H1 (cell line): Measurements from ENCODE around the gene SYN1. TPM values are rescaled to one million over a fixed set of nuclear protein-coding genes. Genes with fewer than 3 reads are reported as not detected.

Source experiments
- CTCF ChIA-PET: fragments of 300-600 bp; sonication (Branson Sonifier 250); formaldehyde crosslinking; loops from one replicate; lab custom pipeline; 2021; ENCODE audit not compliant: partially characterized antibody; lab: Charles Lee
- POLR2A ChIA-PET: fragments of 300-600 bp; sonication (Branson Sonifier 250); formaldehyde crosslinking; loops from one replicate; lab custom pipeline; 2021; ENCODE audit warnings: inconsistent platforms; ENCODE audit not compliant: partially characterized antibody; lab: Charles Lee
- DNase-seq, 2 experiments: peaks; one replicate each; pipeline versions ENCODE4 v3.0.0 to v3.0.0-alpha.2; 2010 to 2022; ENCODE audit warnings: low spot score in 2 of 2, low read depth in 1 of 2, mixed read lengths in 1 of 2
- FAIRE-seq: peaks from 2 replicates; lab custom pipeline; 2011; peaks lifted over from hg19 to GRCh38; lab: Jason Lieb, UNC
- H2AFZ ChIP-seq: 2 replicates; pipeline ENCODE4 v1.8.1; 2012; ENCODE audit warnings: low read length, inconsistent platforms
- H2AK5ac ChIP-seq: 2 replicates; pipeline ENCODE4 v1.6.1; 2013; ENCODE audit warnings: low read depth, low read length
- H2BK120ac ChIP-seq: replicated peaks from 2 replicates; pipeline ENCODE3; 2013; ENCODE audit warnings: low read depth, low read length, inconsistent platforms
- H2BK12ac ChIP-seq: 2 replicates; pipeline ENCODE4 v1.6.1; 2013; ENCODE audit warnings: low read depth, low read length
- H2BK15ac ChIP-seq: 2 replicates; pipeline ENCODE4 v1.6.1; 2013; ENCODE audit warnings: low read length
- H2BK20ac ChIP-seq: 2 replicates; pipeline ENCODE4 v1.6.1; 2013; ENCODE audit warnings: low read length
- H2BK5ac ChIP-seq: 2 replicates; pipeline ENCODE4 v1.6.1; 2013; ENCODE audit warnings: low read depth, low read length
- H3K14ac ChIP-seq: 2 replicates; pipeline ENCODE4 v1.6.1; 2013; ENCODE audit warnings: inconsistent platforms; ENCODE audit not compliant: insufficient read length
- H3K18ac ChIP-seq: 2 replicates; pipeline ENCODE4 v1.6.1; 2013; ENCODE audit warnings: low read length; ENCODE audit errors: extremely low read depth
- H3K23ac ChIP-seq: 2 replicates; pipeline ENCODE4 v1.6.1; 2013; ENCODE audit warnings: inconsistent platforms; ENCODE audit not compliant: insufficient read length
- H3K23me2 ChIP-seq: 2 replicates; pipeline ENCODE4 v1.6.1; 2013; ENCODE audit warnings: low read depth, low read length
- H3K27ac ChIP-seq: 2 replicates; pipeline ENCODE4 v1.6.1; 2011; ENCODE audit warnings: low read depth, low read length, inconsistent platforms
- H3K27me3 ChIP-seq, 4 experiments: replicated peaks in 1 of 4; 1 replicate in 1 of 4; 2 replicates in 3 of 4; pipeline versions ENCODE4 v1.6.1 to v1.8.1; 2011 to 2013; ENCODE audit warnings: low read length in 3 of 4, mild to moderate bottlenecking in 3 of 4, inconsistent platforms in 2 of 4, mixed read lengths in 2 of 4, moderate library complexity in 1 of 4; ENCODE audit not compliant: control insufficient read depth in 3 of 4, insufficient read depth in 3 of 4; ENCODE audit errors: extremely low read depth in 1 of 4
- H3K36me3 ChIP-seq, 4 experiments: 2 replicates each; pipeline versions ENCODE4 v1.6.1 to v1.8.1; 2011 to 2013; ENCODE audit warnings: mild to moderate bottlenecking in 4 of 4, low read length in 3 of 4, moderate library complexity in 2 of 4, control low read depth in 1 of 4, inconsistent platforms in 1 of 4; ENCODE audit not compliant: insufficient read depth in 4 of 4, control insufficient read depth in 2 of 4
- H3K4ac ChIP-seq: replicated peaks from 2 replicates; pipeline ENCODE3; 2013; ENCODE audit warnings: low read length, low read depth, mixed read lengths, inconsistent platforms; ENCODE audit not compliant: insufficient read length
- H3K4me1 ChIP-seq, 4 experiments: replicated peaks in 1 of 4; 1 replicate in 1 of 4; 2 replicates in 3 of 4; pipeline versions ENCODE4 v1.6.1 to v1.8.1; 2011 to 2013; ENCODE audit warnings: low read length in 3 of 4, inconsistent platforms in 2 of 4, mixed read lengths in 1 of 4; ENCODE audit not compliant: insufficient read depth in 4 of 4, control insufficient read depth in 3 of 4
- H3K4me2 ChIP-seq, 2 experiments: 2 replicates each; pipeline versions ENCODE4 v1.6.1 to v1.8.1; 2011 to 2013; ENCODE audit warnings: low read depth in 2 of 2, low read length in 2 of 2, control low read depth in 1 of 2, inconsistent platforms in 1 of 2, mild to moderate bottlenecking in 1 of 2; ENCODE audit not compliant: insufficient read depth in 1 of 2
- H3K4me3 ChIP-seq, 4 experiments: fragments of 200-600, 300-600 bp in 1 of 4; sonication (generic), shearing (Covaris generic), sonication (Bioruptor Twin) in 1 of 4; 2 replicates each; pipeline versions ENCODE4 v1.5.1 to v1.8.1; 2011 to 2016; ENCODE audit warnings: low read length in 4 of 4, low read depth in 3 of 4, control low read depth in 2 of 4, inconsistent platforms in 2 of 4, mild to moderate bottlenecking in 2 of 4, mixed read lengths in 1 of 4, moderate library complexity in 1 of 4; ENCODE audit not compliant: insufficient read depth in 2 of 4; ENCODE audit errors: extremely low read depth in 1 of 4
- H3K56ac ChIP-seq: replicated peaks from 2 replicates; pipeline ENCODE3; 2013; ENCODE audit warnings: low read depth, mild to moderate bottlenecking, mixed read lengths, low read length, inconsistent platforms; ENCODE audit not compliant: insufficient read length
- H3K79me1 ChIP-seq: 2 replicates; pipeline ENCODE4 v1.6.1; 2013; ENCODE audit warnings: low read depth, low read length, control low read depth
- H3K79me2 ChIP-seq, 2 experiments: 2 replicates each; pipeline versions ENCODE4 v1.6.1 to v1.8.1; 2012 to 2013; ENCODE audit warnings: low read length in 2 of 2, mild to moderate bottlenecking in 2 of 2, inconsistent platforms in 1 of 2; ENCODE audit not compliant: insufficient read depth in 2 of 2, control insufficient read depth in 1 of 2
- H3K9ac ChIP-seq, 4 experiments: replicated peaks in 1 of 4; 1 replicate in 1 of 4; 2 replicates in 3 of 4; pipeline versions ENCODE4 v1.6.1 to v1.8.1; 2011 to 2013; ENCODE audit warnings: low read depth in 3 of 4, low read length in 3 of 4, control low read depth in 2 of 4, mild to moderate bottlenecking in 2 of 4, moderate library complexity in 2 of 4, inconsistent platforms in 1 of 4; ENCODE audit errors: extremely low read depth in 1 of 4
- H3K9me3 ChIP-seq, 2 experiments: 2 replicates each; pipeline versions ENCODE4 v1.6.1 to v1.8.1; 2012 to 2013; ENCODE audit warnings: mild to moderate bottlenecking in 2 of 2, moderate library complexity in 2 of 2, control low read depth in 1 of 2, inconsistent platforms in 1 of 2, low read depth in 1 of 2, low read length in 1 of 2, mixed read lengths in 1 of 2; ENCODE audit not compliant: insufficient read depth in 2 of 2
- H4K20me1 ChIP-seq, 2 experiments: replicated peaks in 1 of 2; 2 replicates each; pipeline versions ENCODE3 to v1.8.1; 2011 to 2013; ENCODE audit warnings: inconsistent platforms in 2 of 2, low read length in 2 of 2, mild to moderate bottlenecking in 1 of 2; ENCODE audit not compliant: insufficient read depth in 2 of 2, control insufficient read depth in 1 of 2
- H4K5ac ChIP-seq: 2 replicates; pipeline ENCODE4 v1.6.1; 2013; ENCODE audit warnings: low read length, low read depth, mixed read lengths, inconsistent platforms; ENCODE audit not compliant: insufficient read length
- H4K8ac ChIP-seq: 2 replicates; pipeline ENCODE4 v1.8.0; 2013; ENCODE audit warnings: mild to moderate bottlenecking, moderate library complexity, low read length, inconsistent platforms; ENCODE audit not compliant: insufficient read depth; ENCODE audit errors: extremely low read depth
- H4K91ac ChIP-seq: replicated peaks from 2 replicates; pipeline ENCODE3; 2013; ENCODE audit warnings: low read length, mixed read lengths, inconsistent platforms; ENCODE audit not compliant: insufficient read length
- ATF3 ChIP-seq: IDR thresholded peaks from 2 replicates; pipeline ENCODE4 v1.6.1; 2011; ENCODE audit warnings: low read depth, mild to moderate bottlenecking, low read length; ENCODE audit not compliant: insufficient read depth
- SIX5 ChIP-seq: IDR thresholded peaks from 2 replicates; pipeline ENCODE4 v1.6.1; 2011; ENCODE audit warnings: mild to moderate bottlenecking, low read depth, low read length
- TAF7 ChIP-seq: optimal IDR thresholded peaks from 2 replicates; pipeline ENCODE3; 2011; ENCODE audit warnings: low read depth, mild to moderate bottlenecking, inconsistent platforms, low read length, moderate library complexity, borderline replicate concordance
- WGBS, 2 experiments: shearing (Covaris generic) in 1 of 2; methylation state at CpG; one replicate each; pipeline versions ENCODE4 v1.1.6 to v1.1.7; 2013 to 2015; ENCODE audit warnings: low lambda C conversion rate in 2 of 2, mixed read lengths in 2 of 2, inconsistent platforms in 1 of 2, low coverage in 1 of 2, missing lambda C conversion rate in 1 of 2; ENCODE audit not compliant: insufficient replicate concordance in 2 of 2, insufficient coverage in 1 of 2, insufficient read length in 1 of 2; ENCODE audit errors: extremely low coverage in 1 of 2, missing lambda C conversion rate in 1 of 2; 5-methylcytosine and 5-hydroxymethylcytosine counted together
- polyA plus RNA-seq, 7 experiments: library from polyadenylated mRNA; depleted of rRNA in 3 of 7; stranded (reverse) in 5 of 7; unstranded in 2 of 7; fragments of >200 nt in 5 of 7; fragments of 200-250 nt in 2 of 7; gene quantifications; 1 replicate in 5 of 7; 2 replicates in 1 of 7; 4 replicates in 1 of 7; pipeline versions ENCODE4 v1.2.1 to v1.2.3, GENCODE V29; 2011 to 2013; ENCODE audit warnings: missing spikeins in 2 of 7, mixed read lengths in 2 of 7
- total RNA-seq: library from RNA; stranded (reverse); fragmentation: NEBNext Ultra II Directional; extraction: Animal tissue kit (Norgen Biotek cat#: 25700); gene quantifications from 2 replicates; pipeline ENCODE4 v1.2.1, GENCODE V29; 2021

Gene SYN1
- total and polyA plus RNA-seq, 2 of the 8 experiments (the other 6 are each of a cell fraction or from before 2014, with no cell fraction given) = 2.1 to 14.1 TPM

- no peak overlapping the region for H2BK20ac ChIP-seq
- no peaks in the 10 kb centered on the region for H3K23me2 ChIP-seq
- no peak overlapping the region for H3K14ac ChIP-seq
- H3K36me3 ChIP-seq = no peaks in the 10 kb centered on the region
- no peak overlapping the region for H4K5ac ChIP-seq
- H3K4me2 ChIP-seq = no peak overlapping the region
- no peak overlapping the region for H3K18ac ChIP-seq
- no peak overlapping the region for H4K8ac ChIP-seq
- FAIRE-seq (no peak), DNase-seq (no peak)
- H4K20me1 ChIP-seq = no peaks in the 10 kb centered on the region
- no peak overlapping the region for H3K4ac ChIP-seq
- ChIA-PET CTCF (no interaction called here), POLR2A (interaction anchor here (0.6 to 1.2 kb wide), 2 partner anchors 11 to 56 kb away, joined by 3 read pairs; no protein-coding TSS in a partner anchor)
- WGBS, 2 experiments = 90% methylated on average over 2 of the region's 2 CpGs; no CpG with 5 or more reads in 1 of the 2 experiments
- H3K79me1 ChIP-seq = no peaks in the 10 kb centered on the region
- no peaks in the 10 kb centered on the region for H3K9me3 ChIP-seq
- H2AFZ ChIP-seq = no peak overlapping the region
- no peaks in the 10 kb centered on the region for H3K27me3 ChIP-seq
- peaks cover 0 to 8% (median 3%) of the 10 kb centered on the region in 4 experiments; a peak in 6 of 7 replicates for H3K4me1 ChIP-seq
- H3K27ac ChIP-seq = no peak overlapping the region
- no peaks in the 10 kb centered on the region for H3K79me2 ChIP-seq
- no peak overlapping the region for H2BK15ac ChIP-seq
- no peak overlapping the region for H3K4me3 ChIP-seq
- H2BK120ac ChIP-seq = no peak overlapping the region
- no peak overlapping the region for H3K9ac ChIP-seq
- no peak overlapping the region for H4K91ac ChIP-seq
- H3K56ac ChIP-seq = no peak overlapping the region
- H2BK12ac ChIP-seq = no peak overlapping the region
- H2AK5ac ChIP-seq = no peak overlapping the region
- H3K23ac ChIP-seq = no peak overlapping the region
- H2BK5ac ChIP-seq = no peak overlapping the region
- TF ChIP-seq TAF7 (no peak), ATF3 (no peak), SIX5 (no peak)
Measured at GRCh38 chrX:47611926-47612325, 7.7 kb downstream of the SYN1 start.
